SU-DHL-6 (cell line): ENCODE measurements around the gene EPHB4.

Experiments used
- H2AFZ ChIP-seq: fragments of 200-600 bp; sonication (generic); 2 replicates; pipeline ENCODE4 v1.6.1; 2014; ENCODE audit warnings: low read depth, mild to moderate bottlenecking, moderate library complexity, mixed read lengths, antibody characterized with exemption, low read length; ENCODE audit not compliant: severe bottlenecking
- H3F3A ChIP-seq: fragments of 200-600 bp; shearing (Covaris generic); 2 replicates; pipeline ENCODE4 v1.6.0; 2016; ENCODE audit warnings: antibody characterized with exemption, mild to moderate bottlenecking; ENCODE audit not compliant: insufficient read depth
- H3K27ac ChIP-seq: fragments of 200-600 bp; sonication (generic); 2 replicates; pipeline ENCODE4 v1.5.1; 2016; ENCODE audit warnings: low read depth, mild to moderate bottlenecking, low read length, moderate library complexity, mixed read lengths
- H3K27me3 ChIP-seq: fragments of 200-600 bp; sonication (generic), shearing (Covaris generic); 2 replicates; pipeline ENCODE4 v1.6.0; 2014; ENCODE audit warnings: mild to moderate bottlenecking, low read length
- H3K36me3 ChIP-seq: fragments of 200-600 bp; sonication (generic); 2 replicates; pipeline ENCODE4 v1.6.1; 2014; ENCODE audit warnings: mild to moderate bottlenecking, low read length, mixed read lengths
- H3K4me2 ChIP-seq: fragments of 300-600, 200-600 bp; shearing (Covaris generic), sonication (generic); 2 replicates; pipeline ENCODE4 v1.6.0; 2014; ENCODE audit warnings: low read length, low read depth, mild to moderate bottlenecking; ENCODE audit not compliant: poor library complexity, severe bottlenecking
- H3K4me3 ChIP-seq: fragments of 200-600 bp; sonication (generic); 2 replicates; pipeline ENCODE4 v1.5.1; 2014; ENCODE audit warnings: antibody characterized with exemption, low read length, mild to moderate bottlenecking, mixed read lengths; ENCODE audit not compliant: insufficient read depth, poor library complexity, severe bottlenecking
- H3K79me2 ChIP-seq: fragments of 200-600 bp; sonication (generic); 2 replicates; pipeline ENCODE4 v1.6.1; 2014; ENCODE audit warnings: mild to moderate bottlenecking, low read length, moderate library complexity; ENCODE audit not compliant: insufficient read depth
- H3K9ac ChIP-seq: fragments of 200-600 bp; sonication (generic); 2 replicates; pipeline ENCODE4 v1.7.0; 2014; ENCODE audit warnings: mild to moderate bottlenecking, low read length
- H3K9me2 ChIP-seq: fragments of 200-600 bp; sonication (generic); replicated peaks from 2 replicates; pipeline ENCODE4 v1.6.1; 2014; ENCODE audit warnings: low read length; ENCODE audit not compliant: insufficient read depth
- H3K9me3 ChIP-seq: fragments of 200-600 bp; sonication (generic); 2 replicates; pipeline ENCODE4 v1.6.1; 2014; ENCODE audit warnings: low read length, mixed read lengths; ENCODE audit not compliant: insufficient read depth
- H4K20me1 ChIP-seq: fragments of 200-600 bp; sonication (generic); 2 replicates; pipeline ENCODE4 v1.6.1; 2014; ENCODE audit warnings: low read depth, mild to moderate bottlenecking, antibody characterized with exemption, low read length, moderate library complexity, mixed read lengths
- CTCF ChIP-seq: fragments of 200-600 bp; sonication (generic); IDR thresholded peaks from one replicate; pipeline ENCODE4 v1.5.1; 2017; ENCODE audit warnings: antibody characterized with exemption, mild to moderate bottlenecking, low read length, moderate library complexity; ENCODE audit not compliant: insufficient read depth, poor library complexity, severe bottlenecking
- EZH2phosphoT487 ChIP-seq: fragments of 200-600 bp; sonication (generic), shearing (Covaris generic); conservative IDR thresholded peaks from 2 replicates; pipeline ENCODE4 v1.6.1; 2018; ENCODE audit warnings: mild to moderate bottlenecking, antibody characterized with exemption, low read length, moderate library complexity, mixed read lengths

Gene EPHB4

GRCh38 chr7:100827330-100828226 lies at the start of gene EPHB4:
Gene EPHB4, minus strand, starts transcription at chr7:100827523. Its CDS starts 493 bp downstream, at chr7:100827030.
- no peaks in the 10 kb centered on the region for H3K79me2 ChIP-seq
- no peak within 1 kb of the TSS for H3K9ac ChIP-seq
- no peaks in the 10 kb centered on the region for H3K27me3 ChIP-seq

GRCh38 chr7:100875356-100875751 lies 48.0 kb upstream of the EPHB4 start:
- peaks cover 18% of the 10 kb centered on the region for H3K36me3 ChIP-seq
- peak overlapping the region; percentile 83 for H3K4me2 ChIP-seq
- H3K79me2 ChIP-seq, result peaks cover 54% of the 10 kb centered on the region
- H3K9me2 ChIP-seq, result no peaks in the 10 kb centered on the region
- H3K4me3 ChIP-seq, result peak overlapping the region; percentile 88
- no peak for TF ChIP-seq CTCF
- TF ChIP-seq EZH2phosphoT487, result no peak
- no peaks in the 10 kb centered on the region for H3F3A ChIP-seq
- peak overlapping the region; percentile 96 for H3K9ac ChIP-seq
- peak overlapping the region; percentile 79 for H3K27ac ChIP-seq
- H4K20me1 ChIP-seq, result peaks cover 17% of the 10 kb centered on the region; the same call in 1 of the 2 replicates
- H2AFZ ChIP-seq, result peak overlapping the region; percentile 44
- H3K27me3 ChIP-seq, result no peaks in the 10 kb centered on the region
- no peaks in the 10 kb centered on the region for H3K9me3 ChIP-seq

More at GRCh38 chr7:100827330-100828226, at the start of gene EPHB4:
- no peaks in the 10 kb centered on the region for H4K20me1 ChIP-seq
- TF ChIP-seq EZH2phosphoT487, result no peak
- TF ChIP-seq CTCF, result no peak
- H2AFZ ChIP-seq, result no peak within 1 kb of the TSS
- no peaks in the 10 kb centered on the region for H3K36me3 ChIP-seq
- H3F3A ChIP-seq, result no peaks in the 10 kb centered on the region
- H3K9me2 ChIP-seq, result no peaks in the 10 kb centered on the region
- no peak within 1 kb of the TSS for H3K4me2 ChIP-seq
- no peaks in the 10 kb centered on the region for H3K9me3 ChIP-seq
- H3K27ac ChIP-seq, result no peak within 1 kb of the TSS
- H3K4me3 ChIP-seq, result no peak within 1 kb of the TSS

GRCh38 chr7:100874577-100875355 lies 47.4 kb upstream of the EPHB4 start, which contains the start of gene SRRT:
Gene SRRT, plus strand, starts transcription at chr7:100875103. Its CDS starts 488 bp downstream, at chr7:100875591.
- Histone ChIP-seq H3K79me2 (peaks cover 48% of the 10 kb centered on the region), H3K4me3 (peak within 1 kb of the TSS; percentile 88), H3K9me3 (no peaks in the 10 kb centered on the region), H3K4me2 (peak within 1 kb of the TSS; percentile 83), H2AFZ (peak within 1 kb of the TSS; percentile 44), H3K9me2 (no peaks in the 10 kb centered on the region), H4K20me1 (peaks cover 17% of the 10 kb centered on the region; the same call in 1 of the 2 replicates), H3F3A (no peaks in the 10 kb centered on the region), H3K27me3 (no peaks in the 10 kb centered on the region), H3K9ac (peak within 1 kb of the TSS; percentile 96), H3K27ac (peak within 1 kb of the TSS; percentile 79), H3K36me3 (peaks cover 18% of the 10 kb centered on the region)
- TF ChIP-seq EZH2phosphoT487, result no peak
- no peak for TF ChIP-seq CTCF
